GM12878 (cell line): ENCODE measurements around the gene SEMA4A. TPM values are rescaled to one million over a fixed set of nuclear protein-coding genes. Genes with fewer than 3 reads are reported as not detected.
A peak's percentile ranks its signal among the peaks of the same experiment; 100 is the strongest.

Experiments
- ATAC-seq: fragments of 200-7000 bp; cut with Tn5 transposase; 3 replicates; pipeline ENCODE4 v1.9.1; 2020; ENCODE audit warnings: mild to moderate bottlenecking, moderate library complexity
- BruUV-seq: library from RNA; stranded (reverse); fragments of 400-500 nt; replicated peaks from 2 replicates; lab custom pipeline; 2021; lab: Mats Ljungman, UMichigan
- CTCF ChIA-PET: fragments of 300-600 bp; sonication (Branson Sonifier 250); formaldehyde crosslinking; extraction: SDS; loops from one replicate; lab custom pipeline; 2021; ENCODE audit warnings: inconsistent platforms; lab: Yijun Ruan, JAX
- POLR2A ChIA-PET: fragments of 350-600 bp; formaldehyde crosslinking; extraction: SDS; loops from one replicate; lab custom pipeline; 2021; ENCODE audit warnings: inconsistent platforms; lab: Charles Lee
- RAD21 ChIA-PET: fragments of 300-600 bp; sonication (Branson Sonifier 250); formaldehyde crosslinking; loops from one replicate; lab custom pipeline; 2023; ENCODE audit warnings: antibody characterized with exemption; ENCODE audit not compliant: unreplicated experiment; lab: Charles Lee
- SMC1A ChIA-PET: fragments of 300-600 bp; sonication (Branson Sonifier 250); formaldehyde crosslinking; loops from one replicate; lab custom pipeline; 2023; ENCODE audit not compliant: unreplicated experiment, uncharacterized antibody; lab: Charles Lee
- DNase-seq: peaks from one replicate; pipeline ENCODE4 v3.0.0-alpha.2; 2011; ENCODE audit warnings: low read depth, low spot score
- FAIRE-seq: peaks from 3 replicates; lab custom pipeline; 2011; peaks lifted over from hg19 to GRCh38; lab: Jason Lieb, UNC
- H2AFZ ChIP-seq: 2 replicates; pipeline ENCODE4 v1.6.0; 2011; ENCODE audit warnings: low read depth, low read length, control low read depth; ENCODE audit not compliant: control insufficient read depth
- H3K27ac ChIP-seq: 2 replicates; pipeline ENCODE4 v1.5.1; 2011; ENCODE audit warnings: control low read depth; ENCODE audit not compliant: control insufficient read depth, insufficient read depth
- H3K27me3 ChIP-seq, 2 experiments: replicated peaks in 1 of 2; 2 replicates each; pipeline versions ENCODE4 v1.6.0 to v1.6.1; 2011; ENCODE audit warnings: low read length in 1 of 2; ENCODE audit not compliant: control insufficient read depth in 2 of 2, insufficient read depth in 2 of 2
- H3K36me3 ChIP-seq, 2 experiments: 2 replicates each; pipeline ENCODE4 v1.5.1; 2011; ENCODE audit warnings: low read length in 1 of 2; ENCODE audit not compliant: control insufficient read depth in 2 of 2, insufficient read depth in 2 of 2
- H3K4me1 ChIP-seq: 2 replicates; pipeline ENCODE4 v1.6.1; 2011; ENCODE audit warnings: mild to moderate bottlenecking, low read length, moderate library complexity, mixed read lengths; ENCODE audit not compliant: control insufficient read depth, insufficient read depth
- H3K4me2 ChIP-seq: 2 replicates; pipeline ENCODE4 v1.6.0; 2011; ENCODE audit warnings: control low read depth; ENCODE audit not compliant: control insufficient read depth, insufficient read depth
- H3K4me3 ChIP-seq: fragments of 200-600 bp; sonication (generic); 2 replicates; pipeline ENCODE4 v1.5.1; 2016
- H3K79me2 ChIP-seq: 2 replicates; pipeline ENCODE4 v1.6.0; 2011; ENCODE audit warnings: low read length; ENCODE audit not compliant: control insufficient read depth, insufficient read depth
- H3K9ac ChIP-seq: 2 replicates; pipeline ENCODE4 v1.8.0; 2011; ENCODE audit warnings: low read length, control low read depth, mixed read lengths; ENCODE audit not compliant: control insufficient read depth, insufficient read depth
- H3K9me3 ChIP-seq: replicated peaks from 3 replicates; pipeline ENCODE4 v1.5.1; 2011; ENCODE audit warnings: mild to moderate bottlenecking, low read length; ENCODE audit not compliant: control insufficient read depth, insufficient read depth
- H4K20me1 ChIP-seq: 2 replicates; pipeline ENCODE4 v1.6.0; 2011; ENCODE audit not compliant: control insufficient read depth, insufficient read depth
- RAD51 ChIP-seq: fragments of 450-650 bp; IDR thresholded peaks from 2 replicates; pipeline ENCODE4 v1.6.1; 2016; ENCODE audit warnings: moderate library complexity, mild to moderate bottlenecking, inconsistent platforms
- ZSCAN29 ChIP-seq: fragments of 450-650 bp; IDR thresholded peaks from 2 replicates; pipeline ENCODE4 v1.6.1; 2017; ENCODE audit warnings: mild to moderate bottlenecking, moderate library complexity
- WGBS: methylation state at CpG from one replicate; pipeline ENCODE4 v1.1.6; 2016; ENCODE audit warnings: low lambda C conversion rate; ENCODE audit not compliant: insufficient replicate concordance, insufficient coverage; ENCODE audit errors: missing lambda C conversion rate; 5-methylcytosine and 5-hydroxymethylcytosine counted together
- in situ Hi-C: fragments of 300-500 bp; cut with MboI; formaldehyde crosslinking; loops from 9 replicates; pipeline ENCODE4 v1.14.3; 2018; ENCODE audit warnings: mixed read lengths
- intact Hi-C: fragments of 100-400 bp; cut with micrococcal nuclease; formaldehyde crosslinking; loops from one replicate; pipeline ENCODE4 v1.14.2; 2022; ENCODE audit not compliant: unreplicated experiment
- polyA plus RNA-seq, 11 experiments: library from polyadenylated mRNA; depleted of rRNA in 4 of 11; unstranded in 6 of 11; stranded (reverse) in 5 of 11; fragments of >200 nt; fragmentation: Nextera tagmentation in 4 of 11; fragmentation: Illumina TruSeq in 1 of 11; extraction: Ambion mirVana in 4 of 11; extraction: Trizol in 1 of 11; gene quantifications; 1 replicate in 1 of 11; 2 replicates in 10 of 11; pipeline versions ENCODE4 v1.2.1 to v1.2.3, GENCODE V29; 2011 to 2016; ENCODE audit warnings: inconsistent platforms in 2 of 11, missing spikeins in 2 of 11, low read depth in 1 of 11
- total RNA-seq, 4 experiments: library from RNA; depleted of rRNA in 3 of 4; stranded (reverse); fragments of >200 nt in 3 of 4; fragmentation: Illumina TruSeq in 1 of 4; extraction: Trizol in 1 of 4; gene quantifications; 2 replicates each; pipeline versions ENCODE4 v1.2.1 to v1.2.3, GENCODE V29; 2013 to 2021
- TF ChIP-seq, protein P1 (sequence below): fragments of 150-350 bp; IDR thresholded peaks from 2 replicates; pipeline ENCODE4 v1.6.1; 2016; ENCODE audit warnings: low read depth, low read length
- TF ChIP-seq, protein P2 (sequence below): fragments of 450-650 bp; IDR thresholded peaks from 2 replicates; pipeline ENCODE4 v1.6.1; 2016; ENCODE audit warnings: mild to moderate bottlenecking
- TF ChIP-seq, protein P3 (sequence below): fragments of 450-650 bp; IDR thresholded peaks from 2 replicates; pipeline ENCODE4 v1.6.1; 2017; ENCODE audit warnings: mild to moderate bottlenecking, moderate library complexity
- TF ChIP-seq, protein P4 (sequence below): fragments of 450-650 bp; formaldehyde crosslinking; IDR thresholded peaks from 2 replicates; pipeline ENCODE4 v1.5.0; 2022; ENCODE audit warnings: mild to moderate bottlenecking, missing genetic modification characterization
- TF ChIP-seq, protein P5 (sequence below): fragments of 450-650 bp; conservative IDR thresholded peaks from 2 replicates; pipeline ENCODE4 v1.6.1; 2017; ENCODE audit warnings: mild to moderate bottlenecking, moderate library complexity

The SEMA4A gene
- total and polyA plus RNA-seq, 10 of the 15 experiments (the other 5 are each of a cell fraction or from before 2014, with no cell fraction given): 2.6 to 64.2 (median 32.8) TPM

DNA sequence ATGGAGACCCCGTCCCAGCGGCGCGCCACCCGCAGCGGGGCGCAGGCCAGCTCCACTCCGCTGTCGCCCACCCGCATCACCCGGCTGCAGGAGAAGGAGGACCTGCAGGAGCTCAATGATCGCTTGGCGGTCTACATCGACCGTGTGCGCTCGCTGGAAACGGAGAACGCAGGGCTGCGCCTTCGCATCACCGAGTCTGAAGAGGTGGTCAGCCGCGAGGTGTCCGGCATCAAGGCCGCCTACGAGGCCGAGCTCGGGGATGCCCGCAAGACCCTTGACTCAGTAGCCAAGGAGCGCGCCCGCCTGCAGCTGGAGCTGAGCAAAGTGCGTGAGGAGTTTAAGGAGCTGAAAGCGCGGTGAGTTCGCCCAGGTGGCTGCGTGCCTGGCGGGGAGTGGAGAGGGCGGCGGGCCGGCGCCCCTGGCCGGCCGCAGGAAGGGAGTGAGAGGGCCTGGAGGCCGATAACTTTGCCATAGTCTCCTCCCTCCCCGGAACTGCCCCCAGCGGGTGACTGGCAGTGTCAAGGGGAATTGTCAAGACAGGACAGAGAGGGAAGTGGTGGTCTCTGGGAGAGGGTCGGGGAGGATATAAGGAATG is 38.4 kb upstream of the SEMA4A start:
- H3K9me3 ChIP-seq: no peaks in the 10 kb centered on the region
- TF ChIP-seq, protein P1, sequence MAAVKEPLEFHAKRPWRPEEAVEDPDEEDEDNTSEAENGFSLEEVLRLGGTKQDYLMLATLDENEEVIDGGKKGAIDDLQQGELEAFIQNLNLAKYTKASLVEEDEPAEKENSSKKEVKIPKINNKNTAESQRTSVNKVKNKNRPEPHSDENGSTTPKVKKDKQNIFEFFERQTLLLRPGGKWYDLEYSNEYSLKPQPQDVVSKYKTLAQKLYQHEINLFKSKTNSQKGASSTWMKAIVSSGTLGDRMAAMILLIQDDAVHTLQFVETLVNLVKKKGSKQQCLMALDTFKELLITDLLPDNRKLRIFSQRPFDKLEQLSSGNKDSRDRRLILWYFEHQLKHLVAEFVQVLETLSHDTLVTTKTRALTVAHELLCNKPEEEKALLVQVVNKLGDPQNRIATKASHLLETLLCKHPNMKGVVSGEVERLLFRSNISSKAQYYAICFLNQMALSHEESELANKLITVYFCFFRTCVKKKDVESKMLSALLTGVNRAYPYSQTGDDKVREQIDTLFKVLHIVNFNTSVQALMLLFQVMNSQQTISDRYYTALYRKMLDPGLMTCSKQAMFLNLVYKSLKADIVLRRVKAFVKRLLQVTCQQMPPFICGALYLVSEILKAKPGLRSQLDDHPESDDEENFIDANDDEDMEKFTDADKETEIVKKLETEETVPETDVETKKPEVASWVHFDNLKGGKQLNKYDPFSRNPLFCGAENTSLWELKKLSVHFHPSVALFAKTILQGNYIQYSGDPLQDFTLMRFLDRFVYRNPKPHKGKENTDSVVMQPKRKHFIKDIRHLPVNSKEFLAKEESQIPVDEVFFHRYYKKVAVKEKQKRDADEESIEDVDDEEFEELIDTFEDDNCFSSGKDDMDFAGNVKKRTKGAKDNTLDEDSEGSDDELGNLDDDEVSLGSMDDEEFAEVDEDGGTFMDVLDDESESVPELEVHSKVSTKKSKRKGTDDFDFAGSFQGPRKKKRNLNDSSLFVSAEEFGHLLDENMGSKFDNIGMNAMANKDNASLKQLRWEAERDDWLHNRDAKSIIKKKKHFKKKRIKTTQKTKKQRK: no peak
- no peak for TF ChIP-seq ZSCAN29
- no peak for TF ChIP-seq RAD51
- TF ChIP-seq, protein P2, sequence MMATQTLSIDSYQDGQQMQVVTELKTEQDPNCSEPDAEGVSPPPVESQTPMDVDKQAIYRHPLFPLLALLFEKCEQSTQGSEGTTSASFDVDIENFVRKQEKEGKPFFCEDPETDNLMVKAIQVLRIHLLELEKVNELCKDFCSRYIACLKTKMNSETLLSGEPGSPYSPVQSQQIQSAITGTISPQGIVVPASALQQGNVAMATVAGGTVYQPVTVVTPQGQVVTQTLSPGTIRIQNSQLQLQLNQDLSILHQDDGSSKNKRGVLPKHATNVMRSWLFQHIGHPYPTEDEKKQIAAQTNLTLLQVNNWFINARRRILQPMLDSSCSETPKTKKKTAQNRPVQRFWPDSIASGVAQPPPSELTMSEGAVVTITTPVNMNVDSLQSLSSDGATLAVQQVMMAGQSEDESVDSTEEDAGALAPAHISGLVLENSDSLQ: peak; percentile 79
- TF ChIP-seq, protein P3, sequence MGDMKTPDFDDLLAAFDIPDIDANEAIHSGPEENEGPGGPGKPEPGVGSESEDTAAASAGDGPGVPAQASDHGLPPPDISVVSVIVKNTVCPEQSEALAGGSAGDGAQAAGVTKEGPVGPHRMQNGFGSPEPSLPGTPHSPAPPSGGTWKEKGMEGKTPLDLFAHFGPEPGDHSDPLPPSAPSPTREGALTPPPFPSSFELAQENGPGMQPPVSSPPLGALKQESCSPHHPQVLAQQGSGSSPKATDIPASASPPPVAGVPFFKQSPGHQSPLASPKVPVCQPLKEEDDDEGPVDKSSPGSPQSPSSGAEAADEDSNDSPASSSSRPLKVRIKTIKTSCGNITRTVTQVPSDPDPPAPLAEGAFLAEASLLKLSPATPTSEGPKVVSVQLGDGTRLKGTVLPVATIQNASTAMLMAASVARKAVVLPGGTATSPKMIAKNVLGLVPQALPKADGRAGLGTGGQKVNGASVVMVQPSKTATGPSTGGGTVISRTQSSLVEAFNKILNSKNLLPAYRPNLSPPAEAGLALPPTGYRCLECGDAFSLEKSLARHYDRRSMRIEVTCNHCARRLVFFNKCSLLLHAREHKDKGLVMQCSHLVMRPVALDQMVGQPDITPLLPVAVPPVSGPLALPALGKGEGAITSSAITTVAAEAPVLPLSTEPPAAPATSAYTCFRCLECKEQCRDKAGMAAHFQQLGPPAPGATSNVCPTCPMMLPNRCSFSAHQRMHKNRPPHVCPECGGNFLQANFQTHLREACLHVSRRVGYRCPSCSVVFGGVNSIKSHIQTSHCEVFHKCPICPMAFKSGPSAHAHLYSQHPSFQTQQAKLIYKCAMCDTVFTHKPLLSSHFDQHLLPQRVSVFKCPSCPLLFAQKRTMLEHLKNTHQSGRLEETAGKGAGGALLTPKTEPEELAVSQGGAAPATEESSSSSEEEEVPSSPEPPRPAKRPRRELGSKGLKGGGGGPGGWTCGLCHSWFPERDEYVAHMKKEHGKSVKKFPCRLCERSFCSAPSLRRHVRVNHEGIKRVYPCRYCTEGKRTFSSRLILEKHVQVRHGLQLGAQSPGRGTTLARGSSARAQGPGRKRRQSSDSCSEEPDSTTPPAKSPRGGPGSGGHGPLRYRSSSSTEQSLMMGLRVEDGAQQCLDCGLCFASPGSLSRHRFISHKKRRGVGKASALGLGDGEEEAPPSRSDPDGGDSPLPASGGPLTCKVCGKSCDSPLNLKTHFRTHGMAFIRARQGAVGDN: 0 out of 2 replicates have a peak, but pooled peaks have one; percentile 7
- TF ChIP-seq, protein P4, sequence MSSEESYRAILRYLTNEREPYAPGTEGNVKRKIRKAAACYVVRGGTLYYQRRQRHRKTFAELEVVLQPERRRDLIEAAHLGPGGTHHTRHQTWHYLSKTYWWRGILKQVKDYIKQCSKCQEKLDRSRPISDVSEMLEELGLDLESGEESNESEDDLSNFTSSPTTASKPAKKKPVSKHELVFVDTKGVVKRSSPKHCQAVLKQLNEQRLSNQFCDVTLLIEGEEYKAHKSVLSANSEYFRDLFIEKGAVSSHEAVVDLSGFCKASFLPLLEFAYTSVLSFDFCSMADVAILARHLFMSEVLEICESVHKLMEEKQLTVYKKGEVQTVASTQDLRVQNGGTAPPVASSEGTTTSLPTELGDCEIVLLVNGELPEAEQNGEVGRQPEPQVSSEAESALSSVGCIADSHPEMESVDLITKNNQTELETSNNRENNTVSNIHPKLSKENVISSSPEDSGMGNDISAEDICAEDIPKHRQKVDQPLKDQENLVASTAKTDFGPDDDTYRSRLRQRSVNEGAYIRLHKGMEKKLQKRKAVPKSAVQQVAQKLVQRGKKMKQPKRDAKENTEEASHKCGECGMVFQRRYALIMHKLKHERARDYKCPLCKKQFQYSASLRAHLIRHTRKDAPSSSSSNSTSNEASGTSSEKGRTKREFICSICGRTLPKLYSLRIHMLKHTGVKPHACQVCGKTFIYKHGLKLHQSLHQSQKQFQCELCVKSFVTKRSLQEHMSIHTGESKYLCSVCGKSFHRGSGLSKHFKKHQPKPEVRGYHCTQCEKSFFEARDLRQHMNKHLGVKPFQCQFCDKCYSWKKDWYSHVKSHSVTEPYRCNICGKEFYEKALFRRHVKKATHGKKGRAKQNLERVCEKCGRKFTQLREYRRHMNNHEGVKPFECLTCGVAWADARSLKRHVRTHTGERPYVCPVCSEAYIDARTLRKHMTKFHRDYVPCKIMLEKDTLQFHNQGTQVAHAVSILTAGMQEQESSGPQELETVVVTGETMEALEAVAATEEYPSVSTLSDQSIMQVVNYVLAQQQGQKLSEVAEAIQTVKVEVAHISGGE: no peak
- TF ChIP-seq, protein P5, sequence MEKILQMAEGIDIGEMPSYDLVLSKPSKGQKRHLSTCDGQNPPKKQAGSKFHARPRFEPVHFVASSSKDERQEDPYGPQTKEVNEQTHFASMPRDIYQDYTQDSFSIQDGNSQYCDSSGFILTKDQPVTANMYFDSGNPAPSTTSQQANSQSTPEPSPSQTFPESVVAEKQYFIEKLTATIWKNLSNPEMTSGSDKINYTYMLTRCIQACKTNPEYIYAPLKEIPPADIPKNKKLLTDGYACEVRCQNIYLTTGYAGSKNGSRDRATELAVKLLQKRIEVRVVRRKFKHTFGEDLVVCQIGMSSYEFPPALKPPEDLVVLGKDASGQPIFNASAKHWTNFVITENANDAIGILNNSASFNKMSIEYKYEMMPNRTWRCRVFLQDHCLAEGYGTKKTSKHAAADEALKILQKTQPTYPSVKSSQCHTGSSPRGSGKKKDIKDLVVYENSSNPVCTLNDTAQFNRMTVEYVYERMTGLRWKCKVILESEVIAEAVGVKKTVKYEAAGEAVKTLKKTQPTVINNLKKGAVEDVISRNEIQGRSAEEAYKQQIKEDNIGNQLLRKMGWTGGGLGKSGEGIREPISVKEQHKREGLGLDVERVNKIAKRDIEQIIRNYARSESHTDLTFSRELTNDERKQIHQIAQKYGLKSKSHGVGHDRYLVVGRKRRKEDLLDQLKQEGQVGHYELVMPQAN: 0 out of 2 replicates have a peak, but pooled peaks have one; percentile 45

More for the DNA sequence above, 38.4 kb upstream of the SEMA4A start:
- intact Hi-C loops (no loop called here), in situ Hi-C loops (no loop called here)
- Histone ChIP-seq H3K4me2 (peak overlapping the region; percentile 79), H4K20me1 (no peaks in the 10 kb centered on the region), H3K79me2 (peaks cover 47% of the 10 kb centered on the region), H3K9ac (peak overlapping the region; percentile 86), H3K4me1 (peaks cover 16% of the 10 kb centered on the region), H3K4me3 (peak overlapping the region; percentile 94), H3K27me3 (no peaks in the 10 kb centered on the region), H3K27ac (peak overlapping the region; percentile 53; the same call in 1 of the 2 replicates), H3K36me3 (no peaks in the 10 kb centered on the region), H2AFZ (peak overlapping the region; percentile 29)
- FAIRE-seq: no peak
- ChIA-PET RAD21 (interaction anchor here (0.8 to 22.2 kb wide), 5 partner anchors 13 to 148 kb away, joined by 3 to 695 read pairs (median 5); no protein-coding TSS in a partner anchor), POLR2A (interaction anchor here (0.5 to 12.7 kb wide), 9 partner anchors 8 to 180 kb away, joined by 4 to 128 read pairs (median 11); no protein-coding TSS in a partner anchor), SMC1A (interaction anchor here (0.6 to 23.6 kb wide), 3 partner anchors 14 to 109 kb away, joined by 3 to 874 read pairs (median 92); no protein-coding TSS in a partner anchor), CTCF (interaction anchor here (1.1 to 25.7 kb wide), 5 partner anchors 8 to 110 kb away, joined by 4 to 1294 read pairs (median 6); no protein-coding TSS in a partner anchor)
- ATAC-seq: peak; percentile 39
- 2% methylated on average over 49 of the region's 49 CpGs for WGBS
- no peak for DNase-seq
- no TSS peak for BruUV-seq
